Upper lobe of right lung (tissue), 1 donor: ENCODE results near the gene ADGB. TPM values are rescaled to one million over a fixed set of nuclear protein-coding genes. Genes with fewer than 3 reads are reported as not detected.
A peak's percentile ranks its signal among the peaks of the same experiment; 100 is the strongest.
"Not testable (repeated sequence)": the region's sequence is repeated elsewhere in the genome, so short reads cannot be mapped to it uniquely, and the experiment has no call there.

Experiments used
- ATAC-seq: fragments of 200-7000 bp; cut with Tn5 transposase; one replicate; pipeline ENCODE4 v1.9.1; 2020; ENCODE audit warnings: mild to moderate bottlenecking, moderate library complexity
- DNase-seq: peaks from one replicate; pipeline ENCODE4 v3.0.0-alpha.2; 2020
- H3K27ac ChIP-seq: fragments of 200-600 bp; one replicate; pipeline ENCODE4 v1.8.0; 2022
- H3K27me3 ChIP-seq: fragments of 200-600 bp; one replicate; pipeline ENCODE4 v1.8.0; 2022; ENCODE audit warnings: mild to moderate bottlenecking
- H3K36me3 ChIP-seq: fragments of 200-600 bp; one replicate; pipeline ENCODE4 v1.8.0; 2022
- H3K4me1 ChIP-seq: fragments of 200-600 bp; one replicate; pipeline ENCODE4 v1.8.0; 2022
- H3K4me3 ChIP-seq: fragments of 200-600 bp; one replicate; pipeline ENCODE4 v1.8.0; 2022; ENCODE audit warnings: mild to moderate bottlenecking
- H3K9me3 ChIP-seq: fragments of 200-600 bp; one replicate; pipeline ENCODE4 v1.8.0; 2022
- CTCF ChIP-seq: fragments of 200-600 bp; IDR thresholded peaks from one replicate; pipeline ENCODE4 v1.8.0; 2022; ENCODE audit warnings: antibody characterized with exemption
- intact Hi-C: fragments of 100-400 bp; cut with DNase I; formaldehyde crosslinking; loops from one replicate; pipeline ENCODE4 v1.11.0; 2022
- long read RNA-seq: library from polyadenylated mRNA; unstranded; transcript quantifications from one replicate; pipeline ENCODE4 v2.0.0, GENCODE V29; 2021
- total RNA-seq: library from RNA; stranded (reverse); fragmentation: NEBNext Ultra II Directional; extraction: Animal tissue kit (Norgen Biotek cat#: 25700); gene quantifications from one replicate; pipeline ENCODE4 v1.2.1, GENCODE V29; 2021
- donor health status: DM: no; HTN: yes; CAD: no; lungs with severe emphysema.

Gene ADGB
- total RNA-seq: not detected
- long read RNA-seq: 0 reads

- no peaks in the 10 kb centered on the region for H3K36me3 ChIP-seq
- no peaks in the 10 kb centered on the region for H3K27me3 ChIP-seq
- H3K4me1 ChIP-seq: peaks cover 11% of the 10 kb centered on the region
- TF ChIP-seq CTCF: no peak
- H3K9me3 ChIP-seq: no peaks in the 10 kb centered on the region
- H3K27ac ChIP-seq: no peak within 1 kb of the TSS
- DNase-seq (peak; percentile 86), ATAC-seq (peak; percentile 88)
- H3K4me3 ChIP-seq: peak within 1 kb of the TSS; percentile 44
- intact Hi-C loops: no loop called here
Observed at GRCh38 chr6:146598772-146599405, at the start of gene ADGB. Gene ADGB (plus strand): TSS chr6:146598972. CDS start chr6:146599041, 69 bp downstream.

- Histone ChIP-seq H3K9me3 (no peaks in the 10 kb centered on the region), H3K27me3 (no peaks in the 10 kb centered on the region), H3K4me3 (no peak overlapping the region), H3K36me3 (peaks cover 27% of the 10 kb centered on the region), H3K27ac (no peak overlapping the region), H3K4me1 (peaks cover 12% of the 10 kb centered on the region)
- TF ChIP-seq CTCF: no peak
- DNase-seq (no peak), ATAC-seq (no peak)
- intact Hi-C loops: no loop called here
Observed at GRCh38 chr6:146550911-146551310, 47.9 kb upstream of the ADGB start.

- Histone ChIP-seq H3K9me3 (no peaks in the 10 kb centered on the region), H3K27ac (no peak overlapping the region), H3K4me1 (peaks cover 6% of the 10 kb centered on the region), H3K4me3 (no peak overlapping the region), H3K27me3 (no peaks in the 10 kb centered on the region), H3K36me3 (peaks cover 27% of the 10 kb centered on the region)
- TF ChIP-seq CTCF: no peak
- intact Hi-C loops: no loop called here
- DNase-seq: no peak
- no peak for ATAC-seq
Observed at GRCh38 chr6:146551545-146551944, 47.2 kb upstream of the ADGB start.

GRCh38 chr6:146553377-146554135 lies 45.2 kb upstream of the ADGB start:
- no peak overlapping the region for H3K27ac ChIP-seq
- H3K4me1 ChIP-seq: no peaks in the 10 kb centered on the region
- no peak for TF ChIP-seq CTCF
- DNase-seq: no peak
- H3K9me3 ChIP-seq: no peaks in the 10 kb centered on the region
- intact Hi-C loops: no loop called here
- no peaks in the 10 kb centered on the region for H3K27me3 ChIP-seq
- no peak for ATAC-seq
- H3K4me3 ChIP-seq: no peak overlapping the region
- peaks cover 31% of the 10 kb centered on the region for H3K36me3 ChIP-seq

- no peak for ATAC-seq
- no peak for TF ChIP-seq CTCF
- peaks cover 3% of the 10 kb centered on the region for H3K36me3 ChIP-seq
- H3K4me1 ChIP-seq: no peaks in the 10 kb centered on the region
- no peaks in the 10 kb centered on the region for H3K27me3 ChIP-seq
- no peak overlapping the region for H3K4me3 ChIP-seq
- intact Hi-C loops: no loop called here
- no peaks in the 10 kb centered on the region for H3K9me3 ChIP-seq
- H3K27ac ChIP-seq: no peak overlapping the region
- DNase-seq: no peak
Observed at GRCh38 chr6:146560607-146561006, 38.2 kb upstream of the ADGB start.

- H3K27ac ChIP-seq, H3K4me1 ChIP-seq, H3K4me3 ChIP-seq, H3K27me3 ChIP-seq, H3K9me3 ChIP-seq, DNase-seq, H3K36me3 ChIP-seq, ATAC-seq, intact Hi-C loops: not testable (repeated sequence)
Observed at GRCh38 chr6:146566661-146567060, 32.1 kb upstream of the ADGB start.

GRCh38 chr6:146568619-146569018 lies 30.2 kb upstream of the ADGB start:
- H3K9me3 ChIP-seq, H3K27ac ChIP-seq, H3K4me1 ChIP-seq, H3K4me3 ChIP-seq, DNase-seq, ATAC-seq, H3K36me3 ChIP-seq, intact Hi-C loops, H3K27me3 ChIP-seq: not testable (repeated sequence)
